Keratinocyte (primary cell): ENCODE data around the gene CRISP2. TPM values are rescaled to one million over a fixed set of nuclear protein-coding genes. Genes with fewer than 3 reads are reported as not detected.

Experiments used
- DNase-seq: peaks from one replicate; pipeline ENCODE4 v3.0.0-alpha.2; 2011; ENCODE audit warnings: low read depth, missing footprints, low spot score
- FAIRE-seq: peaks from 2 replicates; lab custom pipeline; 2011; peaks lifted over from hg19 to GRCh38; lab: Jason Lieb, UNC
- H2AFZ ChIP-seq: 2 replicates; pipeline ENCODE4 v1.6.0; 2012; ENCODE audit warnings: low read length, control low read depth, inconsistent platforms; ENCODE audit not compliant: control insufficient read depth
- H3K27ac ChIP-seq: 2 replicates; pipeline ENCODE4 v1.5.1; 2011; ENCODE audit warnings: low read length; ENCODE audit not compliant: control insufficient read depth, insufficient read depth
- H3K27me3 ChIP-seq: 3 replicates; pipeline ENCODE4 v1.6.0; 2011; ENCODE audit warnings: low read length; ENCODE audit not compliant: control insufficient read depth, insufficient read depth; ENCODE audit errors: extremely low read depth
- H3K36me3 ChIP-seq, 2 experiments: 2 replicates in 1 of 2; 3 replicates in 1 of 2; pipeline ENCODE4 v1.5.1; 2011; ENCODE audit warnings: low read length in 2 of 2, mild to moderate bottlenecking in 1 of 2; ENCODE audit not compliant: control insufficient read depth in 2 of 2, insufficient read depth in 2 of 2; ENCODE audit errors: extremely low read depth in 1 of 2
- H3K4me1 ChIP-seq: 3 replicates; pipeline ENCODE4 v1.5.1; 2011; ENCODE audit warnings: low read length; ENCODE audit not compliant: control insufficient read depth, insufficient read depth; ENCODE audit errors: extremely low read depth
- H3K4me2 ChIP-seq: 3 replicates; pipeline ENCODE4 v1.6.0; 2011; ENCODE audit warnings: low read depth, low read length; ENCODE audit not compliant: control insufficient read depth, insufficient read depth; ENCODE audit errors: extremely low read depth
- H3K4me3 ChIP-seq, 3 experiments: fragments of 200-600 bp in 1 of 3; sonication (generic) in 1 of 3; 2 replicates in 2 of 3; 3 replicates in 1 of 3; pipeline ENCODE4 v1.5.1; 2011 to 2016; ENCODE audit warnings: low read length in 3 of 3, mild to moderate bottlenecking in 3 of 3, control low read depth in 2 of 3, inconsistent platforms in 1 of 3, low read depth in 1 of 3, mixed read lengths in 1 of 3, mixed run types in 1 of 3, moderate library complexity in 1 of 3; ENCODE audit not compliant: control insufficient read depth in 2 of 3, insufficient read depth in 2 of 3; ENCODE audit errors: extremely low read depth in 1 of 3
- H3K79me2 ChIP-seq: 2 replicates; pipeline ENCODE4 v1.6.0; 2012; ENCODE audit warnings: low read length; ENCODE audit not compliant: control insufficient read depth, insufficient read depth
- H3K9ac ChIP-seq: 3 replicates; pipeline ENCODE4 v1.6.0; 2011; ENCODE audit warnings: low read length; ENCODE audit not compliant: control insufficient read depth, insufficient read depth; ENCODE audit errors: extremely low read depth
- H3K9me1 ChIP-seq: 3 replicates; pipeline ENCODE4 v1.6.0; 2011; ENCODE audit warnings: low read length; ENCODE audit not compliant: control insufficient read depth, insufficient read depth; ENCODE audit errors: extremely low read depth
- H3K9me3 ChIP-seq: 2 replicates; pipeline ENCODE4 v1.5.1; 2012; ENCODE audit warnings: low read depth, low read length; ENCODE audit not compliant: control insufficient read depth
- H4K20me1 ChIP-seq: 3 replicates; pipeline ENCODE4 v1.6.0; 2011; ENCODE audit warnings: low read length; ENCODE audit not compliant: control insufficient read depth, insufficient read depth; ENCODE audit errors: extremely low read depth
- CTCF ChIP-seq, 3 experiments: IDR thresholded peaks in 1 of 3; conservative IDR thresholded peaks in 1 of 3; optimal IDR thresholded peaks in 1 of 3; 2 replicates in 2 of 3; 3 replicates in 1 of 3; pipeline versions ENCODE3 to v1.5.1; 2011; ENCODE audit warnings: low read length in 3 of 3, mild to moderate bottlenecking in 3 of 3, moderate library complexity in 2 of 3, control low read depth in 1 of 3, inconsistent platforms in 1 of 3; ENCODE audit not compliant: insufficient read depth in 2 of 3; ENCODE audit errors: extremely low read depth in 1 of 3
- EZH2 ChIP-seq: IDR thresholded peaks from one replicate; pipeline ENCODE4 v1.6.1; 2012; ENCODE audit warnings: inconsistent platforms, mild to moderate bottlenecking, low read length, moderate library complexity
- dilution Hi-C: fragments of 300-500 bp; cut with MboI; formaldehyde crosslinking; loops from one replicate; pipeline ENCODE4 v1.7.0; 2020; ENCODE audit warnings: low sequenced_read_pairs; ENCODE audit not compliant: extremely low pct_ligation_motif_present
- polyA plus RNA-seq, 5 experiments: library from polyadenylated mRNA; depleted of rRNA in 3 of 5; stranded (reverse) in 3 of 5; stranded (forward) in 1 of 5; unstranded in 1 of 5; fragments of >200 nt; gene quantifications; 1 replicate in 1 of 5; 2 replicates in 3 of 5; 3 replicates in 1 of 5; pipeline versions ENCODE4 v1.2.1 to v1.2.3, GENCODE V29; 2011 to 2012; ENCODE audit warnings: missing spikeins in 2 of 5, low read depth in 1 of 5, low replicate concordance in 1 of 5

The CRISP2 gene
- polyA plus RNA-seq, 1 donor (not counting 4 experiments of a cell fraction or from before 2014, with no cell fraction given): not detected

- dilution Hi-C loops: loop anchor here (25.0 kb wide), 2 partner anchors 190 to 415 kb away; no protein-coding TSS in a partner anchor
Observed at GRCh38 chr6:49646942-49647341, 66.4 kb downstream of the CRISP2 start.

GRCh38 chr6:49646130-49646824, 67.1 kb downstream of the CRISP2 start:
- H3K9me3 ChIP-seq: no peaks in the 10 kb centered on the region
- no peak overlapping the region for H3K9ac ChIP-seq
- H2AFZ ChIP-seq: no peak overlapping the region
- no peak overlapping the region for H3K4me3 ChIP-seq
- no peaks in the 10 kb centered on the region for H4K20me1 ChIP-seq
- H3K9me1 ChIP-seq: no peaks in the 10 kb centered on the region
- no peak overlapping the region for H3K4me2 ChIP-seq
- no peak overlapping the region for H3K27ac ChIP-seq
- DNase-seq (no peak), FAIRE-seq (no peak)
- H3K36me3 ChIP-seq: no peaks in the 10 kb centered on the region
- no peaks in the 10 kb centered on the region for H3K79me2 ChIP-seq
- dilution Hi-C loops: loop anchor here (25.0 kb wide), 2 partner anchors 191 to 416 kb away; no protein-coding TSS in a partner anchor
- H3K4me1 ChIP-seq: no peaks in the 10 kb centered on the region
- no peaks in the 10 kb centered on the region for H3K27me3 ChIP-seq
- TF ChIP-seq CTCF (optimal IDR thresholded peaks at IDR 0.05 in 1 of 3, IDR thresholded peaks at IDR 0.05 in 1 of 3, conservative IDR thresholded peaks at IDR 0.05 in 1 of 3; ENCODE audit: extremely low read depth in 1 of 3, insufficient read depth in 2 of 3, low read length in 3 of 3): no peak

More at GRCh38 chr6:49646942-49647341, 66.4 kb downstream of the CRISP2 start:
- no peaks in the 10 kb centered on the region for H3K27me3 ChIP-seq
- H4K20me1 ChIP-seq: no peaks in the 10 kb centered on the region
- H3K4me2 ChIP-seq: no peak overlapping the region
- DNase-seq (no peak), FAIRE-seq (no peak)
- no peak overlapping the region for H3K27ac ChIP-seq
- no peaks in the 10 kb centered on the region for H3K9me3 ChIP-seq
- no peak overlapping the region for H3K4me3 ChIP-seq
- H2AFZ ChIP-seq: no peak overlapping the region
- no peaks in the 10 kb centered on the region for H3K4me1 ChIP-seq
- TF ChIP-seq EZH2: no peak
- no peak for TF ChIP-seq CTCF (optimal IDR thresholded peaks at IDR 0.05 in 1 of 3, IDR thresholded peaks at IDR 0.05 in 1 of 3, conservative IDR thresholded peaks at IDR 0.05 in 1 of 3; ENCODE audit: extremely low read depth in 1 of 3, insufficient read depth in 2 of 3, low read length in 3 of 3)
- no peaks in the 10 kb centered on the region for H3K9me1 ChIP-seq
- H3K36me3 ChIP-seq: no peaks in the 10 kb centered on the region
- H3K9ac ChIP-seq: no peak overlapping the region
- H3K79me2 ChIP-seq: no peaks in the 10 kb centered on the region
